ENCODE results near the gene POLG.

GRCh38 chr15:89358755-89359439, 24.3 kb upstream of the POLG start:
- peak; percentile 19 to 77 for TF ChIP-seq CTCF (conservative IDR thresholded peaks at IDR 0.05 in 1 of 2, IDR thresholded peaks at IDR 0.05 in 1 of 2; ENCODE audit: extremely low read depth in 1 of 2, insufficient read depth in 1 of 2, low read depth in 1 of 2, low read length in 2 of 2)
- no peak for TF ChIP-seq EZH2 (IDR thresholded peaks at IDR 0.05; ENCODE audit: borderline replicate concordance, low read length)

Data from mammary epithelial cell (primary cell).